Measurements from ENCODE around the gene ASH1L. TPM values are rescaled to one million over a fixed set of nuclear protein-coding genes. Genes with fewer than 3 reads are reported as not detected.
A peak's percentile ranks its signal among the peaks of the same experiment; 100 is the strongest.
"Not testable (repeated sequence)": the region's sequence is repeated elsewhere in the genome, so short reads cannot be mapped to it uniquely, and the experiment has no call there.

The ASH1L gene
- total RNA-seq, 1 experiment from 2014 or later, result 36.0 TPM

DNA sequence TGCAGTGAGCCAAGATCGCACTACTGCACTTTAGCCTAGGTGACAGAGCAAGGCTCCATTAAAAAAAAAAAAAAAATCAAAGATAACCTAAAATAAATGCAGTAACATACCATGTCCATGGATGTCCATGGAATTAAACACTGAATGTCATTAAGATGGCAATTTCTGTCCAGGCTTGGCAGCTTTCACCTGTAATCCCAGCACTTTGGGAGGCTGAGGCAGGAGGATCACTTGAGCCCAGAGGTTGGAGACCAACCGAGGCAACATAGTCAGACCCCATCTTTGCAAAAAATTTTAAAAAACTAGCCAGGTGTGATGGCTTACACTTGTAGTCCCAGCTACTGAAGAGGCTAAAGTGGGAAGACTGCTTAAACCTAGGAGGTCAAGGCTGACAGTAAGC lies 141.8 kb downstream of the ASH1L start:
- Histone ChIP-seq H4K20me1 (ENCODE audit: insufficient read depth) (no peaks in the 10 kb centered on the region), H3K79me2 (ENCODE audit: low read depth) (peaks cover 6% of the 10 kb centered on the region; the same call in 1 of the 2 replicates), H3K9me3 (ENCODE audit: insufficient read depth, low read depth) (no peaks in the 10 kb centered on the region), H3F3A (ENCODE audit: insufficient read depth, low read depth) (no peaks in the 10 kb centered on the region), H3K27me3 (ENCODE audit: insufficient read depth, low read depth) (no peaks in the 10 kb centered on the region), H3K4me2 (no peak overlapping the region), H3K9me2 (ENCODE audit: insufficient read depth) (no peaks in the 10 kb centered on the region), H3K36me3 (ENCODE audit: low read depth) (no peaks in the 10 kb centered on the region), H3K27ac (no peak overlapping the region), H2AFZ (no peak overlapping the region), H3K4me3 (no peak overlapping the region), H3K4me1 (replicated peaks; ENCODE audit: insufficient read depth) (no peaks in the 10 kb centered on the region)
- intact Hi-C loops (cut with micrococcal nuclease; ENCODE audit: unreplicated experiment), result no loop called here
- BruUV-seq (replicated peaks), result no TSS peak
- CTCF ChIA-PET, result no interaction called here
- POLR2A ChIA-PET (ENCODE audit: unreplicated experiment), result no interaction called here
- no peak for DNase-seq
- TF ChIP-seq, protein P1, sequence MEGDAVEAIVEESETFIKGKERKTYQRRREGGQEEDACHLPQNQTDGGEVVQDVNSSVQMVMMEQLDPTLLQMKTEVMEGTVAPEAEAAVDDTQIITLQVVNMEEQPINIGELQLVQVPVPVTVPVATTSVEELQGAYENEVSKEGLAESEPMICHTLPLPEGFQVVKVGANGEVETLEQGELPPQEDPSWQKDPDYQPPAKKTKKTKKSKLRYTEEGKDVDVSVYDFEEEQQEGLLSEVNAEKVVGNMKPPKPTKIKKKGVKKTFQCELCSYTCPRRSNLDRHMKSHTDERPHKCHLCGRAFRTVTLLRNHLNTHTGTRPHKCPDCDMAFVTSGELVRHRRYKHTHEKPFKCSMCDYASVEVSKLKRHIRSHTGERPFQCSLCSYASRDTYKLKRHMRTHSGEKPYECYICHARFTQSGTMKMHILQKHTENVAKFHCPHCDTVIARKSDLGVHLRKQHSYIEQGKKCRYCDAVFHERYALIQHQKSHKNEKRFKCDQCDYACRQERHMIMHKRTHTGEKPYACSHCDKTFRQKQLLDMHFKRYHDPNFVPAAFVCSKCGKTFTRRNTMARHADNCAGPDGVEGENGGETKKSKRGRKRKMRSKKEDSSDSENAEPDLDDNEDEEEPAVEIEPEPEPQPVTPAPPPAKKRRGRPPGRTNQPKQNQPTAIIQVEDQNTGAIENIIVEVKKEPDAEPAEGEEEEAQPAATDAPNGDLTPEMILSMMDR (conservative IDR thresholded peaks at IDR 0.05), result no peak
- TF ChIP-seq EZH2 (IDR thresholded peaks at IDR 0.05; ENCODE audit: low read depth), result no peak

DNA sequence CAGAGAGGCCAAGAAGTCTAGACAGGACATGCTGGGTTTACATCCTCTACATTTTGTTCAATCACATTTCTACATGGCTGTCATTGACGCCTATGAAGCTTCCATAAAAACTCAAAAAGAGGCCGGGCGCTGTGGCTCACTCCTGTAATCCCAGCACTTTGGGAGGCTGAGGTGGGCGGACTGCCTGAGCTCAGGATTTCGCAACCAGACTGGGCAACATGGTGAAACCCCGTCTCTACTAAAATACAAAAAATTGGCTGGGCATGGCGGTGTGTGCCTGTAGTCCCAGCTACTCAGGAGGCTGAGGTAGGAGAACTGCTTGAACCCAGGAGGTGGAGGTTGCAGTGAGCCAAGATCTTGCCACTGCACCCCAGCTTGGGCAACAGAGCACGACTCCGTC lies 150.8 kb downstream of the ASH1L start:
- H3K27me3 ChIP-seq (ENCODE audit: insufficient read depth, low read depth); intact Hi-C loops (cut with micrococcal nuclease; ENCODE audit: unreplicated experiment); POLR2A ChIA-PET (ENCODE audit: unreplicated experiment); H3K9me2 ChIP-seq (ENCODE audit: insufficient read depth); H4K20me1 ChIP-seq (ENCODE audit: insufficient read depth); H3K4me1 ChIP-seq (replicated peaks; ENCODE audit: insufficient read depth); H3K36me3 ChIP-seq (ENCODE audit: low read depth); H3K9me3 ChIP-seq (ENCODE audit: insufficient read depth, low read depth); H3K4me3 ChIP-seq; H3K79me2 ChIP-seq (ENCODE audit: low read depth); H3K4me2 ChIP-seq; H2AFZ ChIP-seq; DNase-seq; H3K27ac ChIP-seq; H3F3A ChIP-seq (ENCODE audit: insufficient read depth, low read depth); BruUV-seq (replicated peaks): not testable (repeated sequence)
- CTCF ChIA-PET, result interaction anchor here (0.7 kb wide), 1 partner anchor 16 kb away, joined by 5 read pairs; no protein-coding TSS in a partner anchor

DNA sequence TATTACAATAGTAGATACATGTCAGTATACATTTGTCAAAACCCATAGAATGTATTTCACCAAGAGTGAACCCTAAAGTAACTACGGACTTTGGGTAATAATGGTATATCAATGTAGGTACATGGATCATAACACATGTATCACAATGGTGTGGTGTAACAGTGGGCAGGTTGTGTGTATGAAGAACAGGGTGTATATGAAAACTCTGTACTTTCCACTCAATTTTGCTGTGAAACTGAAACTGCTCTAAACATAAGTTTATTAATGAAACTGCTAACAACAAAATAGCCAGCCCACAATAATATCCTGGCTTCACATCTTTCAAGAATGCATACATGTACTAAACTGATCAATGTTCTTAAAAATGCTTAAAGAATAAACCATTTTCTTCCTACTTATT lies 151.7 kb downstream of the ASH1L start:
- Histone ChIP-seq H3K9me3 (ENCODE audit: insufficient read depth, low read depth) (no peaks in the 10 kb centered on the region), H3K27me3 (ENCODE audit: insufficient read depth, low read depth) (no peaks in the 10 kb centered on the region), H4K20me1 (ENCODE audit: insufficient read depth) (no peaks in the 10 kb centered on the region), H2AFZ (no peak overlapping the region), H3K4me2 (no peak overlapping the region), H3K9me2 (ENCODE audit: insufficient read depth) (no peaks in the 10 kb centered on the region), H3K36me3 (ENCODE audit: low read depth) (no peaks in the 10 kb centered on the region; the same call in 1 of the 2 replicates), H3K27ac (no peak overlapping the region), H3K4me3 (no peak overlapping the region), H3K79me2 (ENCODE audit: low read depth) (no peaks in the 10 kb centered on the region), H3F3A (ENCODE audit: insufficient read depth, low read depth) (no peaks in the 10 kb centered on the region; the same call in 1 of the 2 replicates), H3K4me1 (replicated peaks; ENCODE audit: insufficient read depth) (no peaks in the 10 kb centered on the region)
- ChIA-PET POLR2A (ENCODE audit: unreplicated experiment) (no interaction called here), CTCF (no interaction called here)
- intact Hi-C loops (cut with micrococcal nuclease; ENCODE audit: unreplicated experiment), result no loop called here
- no TSS peak for BruUV-seq (replicated peaks)
- no peak for TF ChIP-seq EZH2 (IDR thresholded peaks at IDR 0.05; ENCODE audit: low read depth)
- TF ChIP-seq, protein P1 (conservative IDR thresholded peaks at IDR 0.05), result no peak
- no peak for DNase-seq

DNA sequence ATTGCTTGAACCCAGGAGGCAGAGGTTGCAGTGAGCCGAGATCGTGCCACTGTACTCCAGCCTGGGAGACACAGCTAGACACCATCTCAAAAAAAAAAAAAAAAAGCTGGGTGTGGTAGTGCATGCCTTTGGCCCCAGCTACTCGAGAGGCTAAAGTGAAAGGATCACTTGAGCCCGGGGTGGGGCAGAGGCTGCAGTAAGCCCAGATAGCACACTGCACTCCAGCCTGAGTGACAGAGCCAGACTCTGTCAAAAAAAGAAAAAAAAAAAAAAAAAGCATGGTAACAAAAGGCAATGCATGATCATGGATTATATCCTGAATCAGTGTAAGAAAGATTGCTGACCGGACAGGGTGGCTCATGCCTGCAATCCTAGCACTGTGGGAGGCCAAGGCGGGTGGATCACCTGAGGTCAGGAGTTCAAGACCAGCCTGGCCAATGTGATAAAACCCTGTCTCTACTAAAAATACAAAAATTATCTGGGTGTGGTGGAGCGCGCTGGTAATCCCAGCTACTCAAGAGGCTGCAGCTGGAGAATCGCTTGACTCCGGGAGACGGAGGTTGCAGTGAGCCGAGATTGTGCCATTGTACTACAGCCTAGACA lies 165.6 kb downstream of the ASH1L start:
- CTCF ChIA-PET, result no interaction called here
- H3K4me3 ChIP-seq, result no peak overlapping the region
- POLR2A ChIA-PET (ENCODE audit: unreplicated experiment), result interaction anchor here (0.6 to 0.7 kb wide), 2 partner anchors 361 to 739 kb away, joined by 4 to 11 read pairs; no protein-coding TSS in a partner anchor
- peaks cover 21% of the 10 kb centered on the region; the same call in 1 of the 2 replicates for H3K36me3 ChIP-seq (ENCODE audit: low read depth)
- no peak overlapping the region for H3K27ac ChIP-seq
- H4K20me1 ChIP-seq (ENCODE audit: insufficient read depth), result 0 out of 2 replicates have a peak, but pooled peaks cover 3% of the 10 kb centered on the region
- no peaks in the 10 kb centered on the region for H3K9me2 ChIP-seq (ENCODE audit: insufficient read depth)
- DNase-seq, result peak in 1 of 2 experiments; percentile 29
- H3F3A ChIP-seq (ENCODE audit: insufficient read depth, low read depth), result peaks cover 4% of the 10 kb centered on the region; the same call in 1 of the 2 replicates
- no peak overlapping the region for H3K4me2 ChIP-seq
- H3K27me3 ChIP-seq (ENCODE audit: insufficient read depth, low read depth), result no peaks in the 10 kb centered on the region
- H3K4me1 ChIP-seq (replicated peaks; ENCODE audit: insufficient read depth), result no peaks in the 10 kb centered on the region; the same call in 1 of the 2 replicates
- BruUV-seq (replicated peaks), result no TSS peak
- TF ChIP-seq EZH2 (IDR thresholded peaks at IDR 0.05; ENCODE audit: low read depth), result no peak
- TF ChIP-seq, protein P1 (conservative IDR thresholded peaks at IDR 0.05), result no peak
- no peaks in the 10 kb centered on the region for H3K9me3 ChIP-seq (ENCODE audit: insufficient read depth, low read depth)
- intact Hi-C loops (cut with micrococcal nuclease; ENCODE audit: unreplicated experiment), result no loop called here
- no peaks in the 10 kb centered on the region for H3K79me2 ChIP-seq (ENCODE audit: low read depth)
- H2AFZ ChIP-seq, result no peak overlapping the region

All from PC-9 (cell line).